CD14-positive monocyte (primary cell): ENCODE data around the gene WHAMM. TPM values are rescaled to one million over a fixed set of nuclear protein-coding genes. Genes with fewer than 3 reads are reported as not detected.
A peak's percentile ranks its signal among the peaks of the same experiment; 100 is the strongest.

Experiments
- DNase-seq, 3 donors: peaks; one replicate each; pipeline ENCODE4 v3.0.0-alpha.2; 2011 to 2022
- H2AFZ ChIP-seq: 2 replicates; pipeline ENCODE4 v1.6.0; 2012; ENCODE audit warnings: mild to moderate bottlenecking, low read depth, low read length, inconsistent platforms; ENCODE audit not compliant: insufficient read depth, poor library complexity, severe bottlenecking
- H3K27ac ChIP-seq, 2 donors: 1 replicate in 1 of 2; 2 replicates in 1 of 2; pipeline ENCODE4 v1.5.1; 2012 to 2013; ENCODE audit warnings: low read length in 2 of 2, control low read depth in 1 of 2, inconsistent platforms in 1 of 2, low read depth in 1 of 2, mild to moderate bottlenecking in 1 of 2
- H3K27me3 ChIP-seq, 2 donors: one replicate each; pipeline versions ENCODE4 v1.6.0 to v1.6.1; 2011 to 2013; ENCODE audit warnings: low read length in 2 of 2; ENCODE audit not compliant: control insufficient read depth in 2 of 2, insufficient read depth in 2 of 2
- H3K36me3 ChIP-seq, 2 donors: replicated peaks in 1 of 2; 1 replicate in 1 of 2; 2 replicates in 1 of 2; pipeline versions ENCODE4 v1.5.1 to v1.6.1; 2012 to 2013; ENCODE audit warnings: low read length in 2 of 2, control low read depth in 1 of 2, inconsistent platforms in 1 of 2, mild to moderate bottlenecking in 1 of 2; ENCODE audit not compliant: insufficient read depth in 2 of 2, control insufficient read depth in 1 of 2
- H3K4me1 ChIP-seq, 2 donors: 1 replicate in 1 of 2; 2 replicates in 1 of 2; pipeline versions ENCODE4 v1.5.1 to v1.6.1; 2012 to 2013; ENCODE audit warnings: low read length in 2 of 2, control low read depth in 1 of 2, inconsistent platforms in 1 of 2, mild to moderate bottlenecking in 1 of 2, moderate library complexity in 1 of 2; ENCODE audit not compliant: insufficient read depth in 2 of 2, control insufficient read depth in 1 of 2
- H3K4me2 ChIP-seq: replicated peaks from 2 replicates; pipeline ENCODE3; 2012; ENCODE audit warnings: low read length, moderate library complexity, mild to moderate bottlenecking; ENCODE audit not compliant: poor library complexity, severe bottlenecking; ENCODE audit errors: extremely low read depth
- H3K4me3 ChIP-seq, 3 experiments: fragments of 200-600 bp in 1 of 3; sonication (generic) in 1 of 3; replicated peaks in 1 of 3; 1 replicate in 2 of 3; 2 replicates in 1 of 3; pipeline ENCODE4 v1.5.1; 2011 to 2013; ENCODE audit warnings: low read length in 3 of 3, mild to moderate bottlenecking in 3 of 3, control low read depth in 2 of 3, low read depth in 2 of 3, inconsistent platforms in 1 of 3, moderate library complexity in 1 of 3
- H3K79me2 ChIP-seq: 2 replicates; pipeline ENCODE4 v1.6.0; 2012; ENCODE audit warnings: mild to moderate bottlenecking, control low read depth, inconsistent platforms, low read length, moderate library complexity; ENCODE audit not compliant: insufficient read depth
- H3K9ac ChIP-seq: 2 replicates; pipeline ENCODE4 v1.6.0; 2017; ENCODE audit warnings: low read length, mild to moderate bottlenecking; ENCODE audit not compliant: insufficient read depth, poor library complexity, severe bottlenecking
- H3K9me3 ChIP-seq, 2 donors: replicated peaks in 1 of 2; 1 replicate in 1 of 2; 2 replicates in 1 of 2; pipeline versions ENCODE4 v1.5.1 to v1.6.1; 2012 to 2013; ENCODE audit warnings: low read length in 2 of 2, control low read depth in 1 of 2; ENCODE audit not compliant: control insufficient read depth in 1 of 2, insufficient read depth in 1 of 2
- H4K20me1 ChIP-seq: 2 replicates; pipeline ENCODE4 v1.6.0; 2012; ENCODE audit warnings: mild to moderate bottlenecking, low read length, control low read depth, moderate library complexity; ENCODE audit not compliant: insufficient read depth
- H3K27ac Mint-ChIP-seq, 7 donors: one replicate each; pipeline ENCODE4 v1.8.0; 2020; ENCODE audit warnings: mild to moderate bottlenecking in 7 of 7, mixed read lengths in 7 of 7, moderate library complexity in 6 of 7, inconsistent platforms in 2 of 7
- H3K27me3 Mint-ChIP-seq, 3 donors: one replicate each; pipeline ENCODE4 v1.8.0; 2021 to 2022; ENCODE audit warnings: low read depth in 3 of 3, mild to moderate bottlenecking in 3 of 3, mixed read lengths in 3 of 3, moderate library complexity in 3 of 3, inconsistent platforms in 1 of 3
- H3K36me3 Mint-ChIP-seq, 2 donors: one replicate each; pipeline ENCODE4 v1.8.0; 2020; ENCODE audit warnings: mixed read lengths in 2 of 2, inconsistent platforms in 1 of 2, mild to moderate bottlenecking in 1 of 2
- H3K4me1 Mint-ChIP-seq: one replicate; pipeline ENCODE4 v1.8.0; 2020; ENCODE audit warnings: mild to moderate bottlenecking, mixed read lengths
- H3K4me3 Mint-ChIP-seq, 2 donors: one replicate each; pipeline ENCODE4 v1.8.0; 2020; ENCODE audit warnings: mild to moderate bottlenecking in 2 of 2, mixed read lengths in 2 of 2, moderate library complexity in 1 of 2
- H3K9me3 Mint-ChIP-seq, 7 donors: one replicate each; pipeline ENCODE4 v1.8.0; 2020 to 2022; ENCODE audit warnings: mixed read lengths in 7 of 7, mild to moderate bottlenecking in 6 of 7, moderate library complexity in 6 of 7, inconsistent platforms in 2 of 7
- WGBS: methylation state at CpG from one replicate; pipeline ENCODE4 v1.1.5; 2013; ENCODE audit warnings: missing lambda C conversion rate; ENCODE audit not compliant: insufficient coverage; 5-methylcytosine and 5-hydroxymethylcytosine counted together
- intact Hi-C, 2 donors: fragments of 100-400 bp; cut with micrococcal nuclease; formaldehyde crosslinking; loops; one replicate each; pipeline versions ENCODE4 v1.15.0 to v1.15.1; 2023
- polyA plus RNA-seq, 3 donors: library from polyadenylated mRNA; depleted of rRNA in 1 of 3; unstranded in 2 of 3; stranded (reverse) in 1 of 3; fragments of 300-500 nt in 2 of 3; fragments of >200 nt in 1 of 3; fragmentation: Illumina TruSeq in 2 of 3; gene quantifications; 1 replicate in 2 of 3; 2 replicates in 1 of 3; pipeline ENCODE4 v1.2.3, GENCODE V29; 2012 to 2021
- TF ChIP-seq, protein P1 (sequence below): fragments of 200-600 bp; IDR thresholded peaks from one replicate; pipeline ENCODE4 v1.8.0; 2022; ENCODE audit warnings: antibody characterized with exemption, mild to moderate bottlenecking

Gene WHAMM
- polyA plus RNA-seq, 3 donors, result 0.69 to 7.8 (median 0.92) TPM

DNA sequence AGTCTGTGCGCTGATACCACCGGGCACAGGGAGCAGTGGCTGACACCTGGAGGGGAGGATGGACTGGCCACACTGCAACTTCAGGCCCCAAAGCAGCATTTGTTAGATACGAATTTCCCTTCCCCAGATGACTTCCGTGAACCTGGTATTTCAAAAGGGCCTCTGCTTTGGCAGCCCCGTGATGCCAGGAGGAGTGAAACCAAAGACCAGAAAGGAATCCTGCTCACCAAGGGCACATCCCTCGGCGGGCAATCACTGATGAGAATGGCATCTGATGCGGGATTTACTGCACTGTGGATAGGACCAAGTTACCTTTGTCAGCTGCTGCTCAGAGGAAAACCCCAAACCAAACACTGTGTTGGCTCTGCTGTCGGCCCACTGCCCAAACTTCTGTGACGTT, 65.5 kb downstream of the WHAMM start:
- Histone ChIP-seq H3K27ac (no peak overlapping the region), H3K4me1 (peaks cover 20 to 23% of the 10 kb centered on the region in 2 donors), H3K9me3 (no peaks in the 10 kb centered on the region), H3K4me3 (no peak overlapping the region), H3K79me2 (no peaks in the 10 kb centered on the region), H3K27me3 (no peaks in the 10 kb centered on the region), H4K20me1 (no peaks in the 10 kb centered on the region), H3K36me3 (no peaks in the 10 kb centered on the region), H3K4me2 (no peak overlapping the region), H2AFZ (no peak overlapping the region), H3K9ac (no peak overlapping the region)
- H3K27me3 Mint-ChIP-seq, result peaks cover 0 to 4% (median 0%) of the 10 kb centered on the region in 3 donors
- H3K4me3 Mint-ChIP-seq, result no peak overlapping the region
- peak overlapping the region in 1 of 7 donors; percentile 49 for H3K27ac Mint-ChIP-seq
- peaks cover 0 to 3% (median 0%) of the 10 kb centered on the region in 7 donors for H3K9me3 Mint-ChIP-seq
- no peak for DNase-seq
- H3K4me1 Mint-ChIP-seq, result peaks cover 27% of the 10 kb centered on the region
- intact Hi-C loops, result no loop called here
- peaks cover 2 to 3% of the 10 kb centered on the region in 2 donors for H3K36me3 Mint-ChIP-seq
- 92% methylated on average over 4 of the region's 10 CpGs for WGBS
- TF ChIP-seq, protein P1, sequence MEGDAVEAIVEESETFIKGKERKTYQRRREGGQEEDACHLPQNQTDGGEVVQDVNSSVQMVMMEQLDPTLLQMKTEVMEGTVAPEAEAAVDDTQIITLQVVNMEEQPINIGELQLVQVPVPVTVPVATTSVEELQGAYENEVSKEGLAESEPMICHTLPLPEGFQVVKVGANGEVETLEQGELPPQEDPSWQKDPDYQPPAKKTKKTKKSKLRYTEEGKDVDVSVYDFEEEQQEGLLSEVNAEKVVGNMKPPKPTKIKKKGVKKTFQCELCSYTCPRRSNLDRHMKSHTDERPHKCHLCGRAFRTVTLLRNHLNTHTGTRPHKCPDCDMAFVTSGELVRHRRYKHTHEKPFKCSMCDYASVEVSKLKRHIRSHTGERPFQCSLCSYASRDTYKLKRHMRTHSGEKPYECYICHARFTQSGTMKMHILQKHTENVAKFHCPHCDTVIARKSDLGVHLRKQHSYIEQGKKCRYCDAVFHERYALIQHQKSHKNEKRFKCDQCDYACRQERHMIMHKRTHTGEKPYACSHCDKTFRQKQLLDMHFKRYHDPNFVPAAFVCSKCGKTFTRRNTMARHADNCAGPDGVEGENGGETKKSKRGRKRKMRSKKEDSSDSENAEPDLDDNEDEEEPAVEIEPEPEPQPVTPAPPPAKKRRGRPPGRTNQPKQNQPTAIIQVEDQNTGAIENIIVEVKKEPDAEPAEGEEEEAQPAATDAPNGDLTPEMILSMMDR, result no peak

DNA sequence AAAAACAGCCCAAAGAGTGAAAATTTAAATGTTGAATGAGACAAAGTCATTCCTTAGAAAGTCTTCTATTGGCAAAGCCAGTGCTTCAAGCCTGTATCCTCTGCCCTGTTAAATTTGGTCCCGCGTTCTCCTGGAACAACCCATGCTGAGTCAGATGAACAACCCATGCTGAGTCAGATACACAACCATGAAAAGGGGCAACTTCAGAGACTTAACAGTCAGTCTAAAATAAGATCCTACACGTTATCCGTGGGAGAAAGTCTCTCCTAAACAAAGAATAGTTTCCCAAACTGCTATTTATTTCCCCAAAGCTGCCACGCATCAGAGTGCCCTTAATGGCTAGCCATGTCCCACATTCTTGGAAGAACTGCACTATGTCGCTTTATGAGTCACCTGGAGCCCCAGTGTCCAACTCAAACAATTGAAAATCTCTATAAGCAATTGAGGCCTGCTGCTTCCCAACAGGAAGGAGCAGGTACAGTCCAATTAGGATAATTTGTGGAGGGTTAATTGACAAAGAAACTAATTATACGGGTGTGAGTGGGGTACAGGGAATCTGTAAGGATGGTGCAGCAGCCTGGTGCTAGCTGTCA, 66.1 kb downstream of the WHAMM start:
- Histone ChIP-seq H2AFZ (no peak overlapping the region), H4K20me1 (no peaks in the 10 kb centered on the region), H3K4me3 (no peak overlapping the region), H3K27me3 (no peaks in the 10 kb centered on the region), H3K9ac (no peak overlapping the region), H3K4me2 (no peak overlapping the region), H3K79me2 (no peaks in the 10 kb centered on the region), H3K36me3 (no peaks in the 10 kb centered on the region), H3K27ac (no peak overlapping the region), H3K4me1 (peaks cover 15 to 18% of the 10 kb centered on the region in 2 donors), H3K9me3 (no peaks in the 10 kb centered on the region)
- H3K36me3 Mint-ChIP-seq, result peaks cover 2 to 3% of the 10 kb centered on the region in 2 donors
- peaks cover 0 to 3% (median 0%) of the 10 kb centered on the region in 7 donors for H3K9me3 Mint-ChIP-seq
- intact Hi-C loops, result no loop called here
- 96% methylated on average over 6 of the region's 7 CpGs for WGBS
- no peak overlapping the region for H3K4me3 Mint-ChIP-seq
- peaks cover 0 to 4% (median 0%) of the 10 kb centered on the region in 3 donors for H3K27me3 Mint-ChIP-seq
- TF ChIP-seq, protein P1, result no peak
- DNase-seq, result no peak
- no peak overlapping the region for H3K27ac Mint-ChIP-seq
- peaks cover 22% of the 10 kb centered on the region for H3K4me1 Mint-ChIP-seq
